ENCODE measurements around the gene GREM2. TPM values are rescaled to one million over a fixed set of nuclear protein-coding genes. Genes with fewer than 3 reads are reported as not detected.

Gene GREM2
- 0.96 and 1.4 TPM in 2 replicates for total RNA-seq

DNA sequence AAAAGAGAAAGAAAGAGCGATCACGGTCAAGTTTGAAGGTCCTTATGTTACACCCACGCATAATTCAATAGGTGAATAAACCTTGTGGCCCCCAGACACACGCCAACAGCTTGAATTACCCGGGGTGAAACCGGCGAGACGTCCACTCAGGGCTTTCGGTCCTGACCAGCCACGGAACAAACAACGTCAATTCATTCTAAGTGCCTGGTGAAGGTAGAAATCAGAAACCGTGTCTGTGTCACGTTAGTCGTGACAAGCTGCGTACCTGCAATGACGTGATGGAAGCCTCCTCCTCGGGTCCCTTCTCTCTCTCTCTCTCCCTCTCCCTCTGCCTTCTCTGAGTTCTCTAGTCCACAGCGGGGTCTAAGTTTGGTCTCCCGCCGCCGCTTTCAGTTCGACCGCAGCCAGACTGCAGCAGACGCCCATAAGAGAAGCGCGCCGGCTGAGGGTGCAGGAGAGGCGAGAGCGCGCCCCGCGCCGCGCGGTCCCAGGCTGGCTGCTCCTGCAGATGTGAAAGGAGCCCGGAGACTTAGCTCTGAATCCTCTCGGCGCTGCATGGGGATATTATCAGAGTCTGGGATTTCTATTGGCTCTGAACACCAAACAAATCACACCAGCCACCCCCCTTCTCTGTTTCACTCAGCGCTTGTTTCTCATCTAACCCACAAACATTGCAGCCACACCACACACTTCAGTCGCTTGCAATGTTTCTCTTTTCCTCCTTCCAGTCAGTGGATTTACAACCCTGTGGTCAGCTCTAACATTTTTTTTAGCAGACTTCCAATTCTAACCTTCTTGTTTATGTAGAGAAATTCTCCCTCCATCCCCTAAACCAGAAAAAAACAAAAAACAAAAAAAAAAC lies at the start of gene GREM2:
Gene GREM2 (minus strand): TSS at position 537 of the 862 bp plus-strand sequence. CDS start 118,680 bp downstream, outside the sequence.

Data from regular cardiac myocyte (primary cell).